HG03045 (cell line): ENCODE results near the gene NBPF12.
"Not testable (repeated sequence)": the region's sequence is repeated elsewhere in the genome, so short reads cannot be mapped to it uniquely, and the experiment has no call there.

Experiments used
- ATAC-seq: cut with Tn5 transposase; IDR thresholded peaks from one replicate; pipeline ENCODE4 v1.9.1; 2021; ENCODE audit warnings: mild to moderate bottlenecking, moderate library complexity; ENCODE audit not compliant: unreplicated experiment

NBPF12 gene

GRCh38 chr1:146938242-146938902 is at the start of gene NBPF12:
NBPF12 (plus strand) TSS chr1:146938324; CDS start chr1:146960144, 21,820 bp downstream.
- ATAC-seq, result peak; percentile 83

GRCh38 chr1:146891355-146891754 is 46.8 kb upstream of the NBPF12 start:
- ATAC-seq, result not testable (repeated sequence)

- ATAC-seq, result not testable (repeated sequence)
Observed at GRCh38 chr1:146892331-146892730, 45.8 kb upstream of the NBPF12 start.

GRCh38 chr1:146907565-146908261 is 30.4 kb upstream of the NBPF12 start:
- not testable (repeated sequence) for ATAC-seq

GRCh38 chr1:146912975-146913374 is 25.1 kb upstream of the NBPF12 start:
- not testable (repeated sequence) for ATAC-seq

- not testable (repeated sequence) for ATAC-seq
Observed at GRCh38 chr1:146920811-146921210, 17.3 kb upstream of the NBPF12 start.

- ATAC-seq, result not testable (repeated sequence)
Observed at GRCh38 chr1:146922614-146923013, 15.5 kb upstream of the NBPF12 start.

- ATAC-seq, result not testable (repeated sequence)
Observed at GRCh38 chr1:146924106-146924505, 14.0 kb upstream of the NBPF12 start.

GRCh38 chr1:146926413-146926812 is 11.7 kb upstream of the NBPF12 start:
- not testable (repeated sequence) for ATAC-seq

GRCh38 chr1:146930225-146930624 is 7.9 kb upstream of the NBPF12 start:
- ATAC-seq, result not testable (repeated sequence)

- ATAC-seq, result peak; percentile 37
Observed at GRCh38 chr1:146934390-146935223, 3.5 kb upstream of the NBPF12 start.

- not testable (repeated sequence) for ATAC-seq
Observed at GRCh38 chr1:146937462-146937861, 662 bp upstream of the NBPF12 start.

- ATAC-seq, result peak; percentile 20
Observed at GRCh38 chr1:146938927-146939786, 1.0 kb downstream of the NBPF12 start.

GRCh38 chr1:146940293-146940692 is 2.2 kb downstream of the NBPF12 start:
- not testable (repeated sequence) for ATAC-seq

GRCh38 chr1:146943342-146943886 is 5.3 kb downstream of the NBPF12 start:
- not testable (repeated sequence) for ATAC-seq

- ATAC-seq, result not testable (repeated sequence)
Observed at GRCh38 chr1:146948127-146948526, 10.0 kb downstream of the NBPF12 start.

- ATAC-seq, result not testable (repeated sequence)
Observed at GRCh38 chr1:146964340-146964739, 26.2 kb downstream of the NBPF12 start.

GRCh38 chr1:146966351-146966750 is 28.2 kb downstream of the NBPF12 start:
- ATAC-seq, result not testable (repeated sequence)

- ATAC-seq, result not testable (repeated sequence)
Observed at GRCh38 chr1:146970656-146971055, 32.5 kb downstream of the NBPF12 start.

- not testable (repeated sequence) for ATAC-seq
Observed at GRCh38 chr1:146972681-146973080, 34.6 kb downstream of the NBPF12 start.
